Peyer's patch (tissue), 4 donors: ENCODE measurements around the gene UBE2F. TPM values are rescaled to one million over a fixed set of nuclear protein-coding genes. Genes with fewer than 3 reads are reported as not detected.
"Not testable (repeated sequence)": the region's sequence is repeated elsewhere in the genome, so short reads cannot be mapped to it uniquely, and the experiment has no call there.

Experiments
- DNase-seq, 3 donors: peaks; one replicate each; pipeline ENCODE4 v3.0.0-alpha.2; 2017 to 2019
- H3K27ac ChIP-seq, 4 donors: fragments of 200-600 bp; sonication (generic); one replicate each; pipeline ENCODE4 v1.5.1; 2016 to 2019
- H3K27me3 ChIP-seq, 2 donors: fragments of 200-600 bp; sonication (generic); one replicate each; pipeline ENCODE4 v1.5.1; 2019
- H3K36me3 ChIP-seq, 3 donors: fragments of 200-600 bp; sonication (generic); one replicate each; pipeline ENCODE4 v1.5.1; 2016 to 2019
- H3K4me1 ChIP-seq, 4 donors: fragments of 200-600 bp; sonication (generic); one replicate each; pipeline ENCODE4 v1.5.1; 2016 to 2019
- H3K4me3 ChIP-seq, 4 donors: fragments of 200-600 bp; sonication (generic); 1 replicate in 3 of 4; 2 replicates in 1 of 4; pipeline ENCODE4 v1.5.1; 2016 to 2019; ENCODE audit warnings: mild to moderate bottlenecking in 1 of 4
- H3K9me3 ChIP-seq, 4 donors: fragments of 200-600 bp; sonication (generic); one replicate each; pipeline ENCODE4 v1.5.1; 2016 to 2019; ENCODE audit warnings: mild to moderate bottlenecking in 1 of 4
- POLR2A ChIP-seq, 2 donors: fragments of 450-650 bp; IDR thresholded peaks; one replicate each; pipeline ENCODE4 v1.5.1; 2017; ENCODE audit warnings: antibody characterized with exemption in 2 of 2, mild to moderate bottlenecking in 2 of 2, moderate library complexity in 2 of 2
- total RNA-seq, 4 donors: library from RNA; depleted of rRNA; stranded (reverse); fragments of >200 nt; gene quantifications; one replicate each; pipeline ENCODE4 v1.1.0, GENCODE V29; 2016
- TF ChIP-seq, protein P1 (sequence below), 6 experiments: fragments of 450-650 bp in 4 of 6; fragments of 200-600 bp in 2 of 6; sonication (generic) in 1 of 6; IDR thresholded peaks; one replicate each; pipeline ENCODE4 v1.5.1; 2017 to 2019; ENCODE audit warnings: antibody characterized with exemption in 6 of 6, mild to moderate bottlenecking in 3 of 6, moderate library complexity in 1 of 6

UBE2F gene
- total RNA-seq, 4 donors from 2014 or later: 21.5 to 67.7 (median 50.3) TPM

GRCh38 chr2:237956402-237956736 lies 10.4 kb upstream of the UBE2F start:
- H3K4me1 ChIP-seq: peaks cover 0 to 11% (median 3%) of the 10 kb centered on the region in 4 donors
- peaks cover 0 to 10% of the 10 kb centered on the region in 2 donors for H3K27me3 ChIP-seq
- no peaks in the 10 kb centered on the region for H3K36me3 ChIP-seq
- peak overlapping the region in 3 of 4 donors; percentile 22 to 35 (median 22) for H3K4me3 ChIP-seq
- H3K9me3 ChIP-seq: no peaks in the 10 kb centered on the region
- DNase-seq: no peak
- no peak overlapping the region for H3K27ac ChIP-seq
- TF ChIP-seq, protein P1, sequence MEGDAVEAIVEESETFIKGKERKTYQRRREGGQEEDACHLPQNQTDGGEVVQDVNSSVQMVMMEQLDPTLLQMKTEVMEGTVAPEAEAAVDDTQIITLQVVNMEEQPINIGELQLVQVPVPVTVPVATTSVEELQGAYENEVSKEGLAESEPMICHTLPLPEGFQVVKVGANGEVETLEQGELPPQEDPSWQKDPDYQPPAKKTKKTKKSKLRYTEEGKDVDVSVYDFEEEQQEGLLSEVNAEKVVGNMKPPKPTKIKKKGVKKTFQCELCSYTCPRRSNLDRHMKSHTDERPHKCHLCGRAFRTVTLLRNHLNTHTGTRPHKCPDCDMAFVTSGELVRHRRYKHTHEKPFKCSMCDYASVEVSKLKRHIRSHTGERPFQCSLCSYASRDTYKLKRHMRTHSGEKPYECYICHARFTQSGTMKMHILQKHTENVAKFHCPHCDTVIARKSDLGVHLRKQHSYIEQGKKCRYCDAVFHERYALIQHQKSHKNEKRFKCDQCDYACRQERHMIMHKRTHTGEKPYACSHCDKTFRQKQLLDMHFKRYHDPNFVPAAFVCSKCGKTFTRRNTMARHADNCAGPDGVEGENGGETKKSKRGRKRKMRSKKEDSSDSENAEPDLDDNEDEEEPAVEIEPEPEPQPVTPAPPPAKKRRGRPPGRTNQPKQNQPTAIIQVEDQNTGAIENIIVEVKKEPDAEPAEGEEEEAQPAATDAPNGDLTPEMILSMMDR (IDR thresholded peaks at IDR 0.05): no peak
- no peak for TF ChIP-seq POLR2A (IDR thresholded peaks at IDR 0.05)

GRCh38 chr2:237961637-237962036 lies 5.2 kb upstream of the UBE2F start:
- DNase-seq: no peak
- no peak overlapping the region for H3K4me3 ChIP-seq
- H3K9me3 ChIP-seq: peaks cover 0 to 15% (median 6%) of the 10 kb centered on the region in 4 donors
- no peaks in the 10 kb centered on the region for H3K27me3 ChIP-seq
- no peaks in the 10 kb centered on the region for H3K36me3 ChIP-seq
- no peak for TF ChIP-seq POLR2A (IDR thresholded peaks at IDR 0.05)
- TF ChIP-seq, protein P1 (IDR thresholded peaks at IDR 0.05): no peak
- no peak overlapping the region for H3K27ac ChIP-seq
- peaks cover 0 to 6% (median 0%) of the 10 kb centered on the region in 4 donors for H3K4me1 ChIP-seq

- Histone ChIP-seq H3K36me3 (no peaks in the 10 kb centered on the region), H3K4me3 (no peak overlapping the region), H3K4me1 (peaks cover 0 to 6% (median 2%) of the 10 kb centered on the region in 4 donors)
These were observed 4.3 kb upstream of the UBE2F start for GRCh38 chr2:237962432-237963084.

GRCh38 chr2:237963490-237963991 lies 3.3 kb upstream of the UBE2F start:
- H3K4me3 ChIP-seq, DNase-seq, H3K27ac ChIP-seq, H3K36me3 ChIP-seq, H3K27me3 ChIP-seq: not testable (repeated sequence)
- Histone ChIP-seq H3K9me3 (peaks cover 0 to 15% (median 6%) of the 10 kb centered on the region in 4 donors), H3K4me1 (peaks cover 0 to 15% (median 9%) of the 10 kb centered on the region in 4 donors)

More at GRCh38 chr2:237962432-237963084, 4.3 kb upstream of the UBE2F start:
- no peak overlapping the region for H3K27ac ChIP-seq
- peaks cover 0 to 15% (median 6%) of the 10 kb centered on the region in 4 donors for H3K9me3 ChIP-seq
- no peak for DNase-seq
- TF ChIP-seq, protein P1 (IDR thresholded peaks at IDR 0.05): no peak
- no peak for TF ChIP-seq POLR2A (IDR thresholded peaks at IDR 0.05)
- H3K27me3 ChIP-seq: no peaks in the 10 kb centered on the region

- no peak for DNase-seq
- TF ChIP-seq POLR2A (IDR thresholded peaks at IDR 0.05): no peak
- TF ChIP-seq, protein P1 (IDR thresholded peaks at IDR 0.05): no peak
- Histone ChIP-seq H3K4me3 (no peak overlapping the region), H3K27me3 (no peaks in the 10 kb centered on the region), H3K36me3 (no peaks in the 10 kb centered on the region), H3K27ac (peak overlapping the region in 1 of 4 donors; percentile 83), H3K9me3 (peaks cover 0 to 15% (median 6%) of the 10 kb centered on the region in 4 donors), H3K4me1 (peaks cover 0 to 21% (median 10%) of the 10 kb centered on the region in 4 donors)
These were observed 2.6 kb upstream of the UBE2F start for GRCh38 chr2:237964194-237964577.
